HG02981 (cell line): ENCODE measurements around the gene HCRTR1.

Experiments
- ATAC-seq: cut with Tn5 transposase; IDR thresholded peaks from one replicate; pipeline ENCODE4 v1.9.1; 2021; ENCODE audit warnings: mild to moderate bottlenecking, moderate library complexity; ENCODE audit not compliant: unreplicated experiment

HCRTR1 gene

GRCh38 chr1:31625561-31626222, 8.2 kb downstream of the HCRTR1 start:
- ATAC-seq = no peak

GRCh38 chr1:31626223-31627207, 9.0 kb downstream of the HCRTR1 start:
- no peak for ATAC-seq

DNA sequence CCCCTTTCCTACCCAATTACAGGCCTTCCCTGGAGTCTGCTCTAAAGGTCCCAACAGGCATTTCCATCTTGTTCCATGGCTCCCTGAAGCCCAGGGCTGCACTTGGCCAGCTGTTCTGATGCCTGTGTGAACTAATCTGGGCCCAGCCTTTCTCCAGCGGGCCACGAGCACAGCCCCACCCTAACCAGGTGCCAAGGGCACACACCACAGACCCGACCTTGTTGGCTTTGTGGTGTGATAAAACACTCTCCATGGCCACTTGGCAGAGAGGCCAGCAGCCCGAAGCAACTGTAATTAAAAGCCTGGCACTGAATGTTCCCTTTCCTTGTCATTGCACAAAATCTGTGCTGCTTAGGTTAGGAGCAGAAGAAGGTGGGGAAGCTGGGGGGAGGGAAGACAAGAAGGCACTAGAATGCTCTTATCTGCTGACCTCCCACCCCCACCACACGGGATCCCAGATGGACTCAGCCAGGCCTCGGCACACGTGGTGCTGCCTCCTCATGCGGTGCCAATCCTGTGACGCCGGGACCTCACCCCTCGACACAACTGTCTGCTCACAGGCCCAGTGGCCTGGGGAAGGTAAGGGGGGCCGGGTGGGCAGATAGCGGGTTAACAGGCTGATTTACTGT, 9.9 kb downstream of the HCRTR1 start:
- no peak for ATAC-seq

- ATAC-seq = no peak
These were observed 10.6 kb downstream of the HCRTR1 start for GRCh38 chr1:31627930-31628559.

GRCh38 chr1:31628931-31629556, 11.6 kb downstream of the HCRTR1 start:
- ATAC-seq = no peak

- no peak for ATAC-seq
These were observed 15.2 kb downstream of the HCRTR1 start for GRCh38 chr1:31632649-31633048.

DNA sequence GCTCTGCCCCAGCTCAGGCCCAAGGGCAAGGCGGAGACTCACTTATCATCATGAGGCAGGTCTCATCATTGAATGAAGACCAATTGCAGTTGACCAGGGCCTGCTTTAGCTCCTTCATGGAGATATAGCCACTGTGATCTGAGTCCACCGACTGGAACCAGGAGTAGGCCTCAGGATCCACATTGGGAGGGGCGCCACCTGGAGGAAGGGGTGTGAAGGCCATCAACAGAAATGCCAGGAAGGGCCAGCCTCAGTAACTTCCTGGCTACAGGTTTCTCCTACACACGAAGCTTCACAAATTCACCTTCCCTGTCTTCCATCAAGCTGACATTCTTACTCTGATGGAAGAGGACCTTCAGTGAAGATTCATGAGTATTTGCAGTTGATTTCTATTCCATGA, 15.6 kb downstream of the HCRTR1 start:
- no peak for ATAC-seq

GRCh38 chr1:31637915-31638673, 20.6 kb downstream of the HCRTR1 start:
- ATAC-seq = no peak

DNA sequence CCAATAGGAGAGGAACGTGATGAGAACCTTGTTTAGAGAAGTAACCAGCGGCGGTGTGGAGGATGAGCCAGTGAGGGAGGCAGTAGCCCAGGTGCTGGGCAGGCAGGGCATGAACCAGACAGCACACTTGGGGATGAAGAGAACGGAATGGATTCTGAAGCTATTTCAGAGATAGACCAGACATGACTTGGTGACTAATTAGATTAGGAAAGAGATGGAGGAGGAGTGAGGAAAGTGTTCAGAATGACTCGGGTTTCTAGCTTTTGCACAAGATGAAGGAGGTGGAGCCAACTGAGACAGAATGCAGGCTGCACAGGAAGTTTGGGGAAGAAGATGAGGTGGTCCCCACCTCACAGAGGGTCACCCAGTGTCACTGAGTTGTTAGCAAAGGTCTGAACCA, 22.1 kb downstream of the HCRTR1 start:
- ATAC-seq = no peak

GRCh38 chr1:31640179-31640578, 22.7 kb downstream of the HCRTR1 start:
- ATAC-seq = no peak

DNA sequence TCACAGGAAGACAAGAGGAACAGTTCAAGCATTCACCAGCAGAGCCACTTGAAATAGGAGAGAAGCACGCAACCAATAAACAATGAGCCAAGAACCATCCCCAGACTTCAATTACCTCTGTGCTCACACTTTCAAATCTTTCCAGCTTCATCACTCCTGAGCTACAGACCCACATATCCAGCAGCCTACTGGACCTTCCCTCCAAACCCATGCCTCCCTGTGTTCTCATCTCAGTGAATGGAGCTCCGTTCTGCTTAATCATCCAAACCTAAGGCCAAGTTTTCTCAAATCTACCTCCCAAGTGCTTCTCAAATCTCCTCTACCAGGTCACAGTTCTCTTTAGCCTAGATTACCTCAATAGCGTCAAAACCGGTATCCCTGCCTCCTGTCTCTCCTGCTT, 23.5 kb downstream of the HCRTR1 start:
- no peak for ATAC-seq

- ATAC-seq = no peak
These were observed 24.9 kb downstream of the HCRTR1 start for GRCh38 chr1:31642366-31642765.

- no peak for ATAC-seq
These were observed 25.4 kb downstream of the HCRTR1 start for GRCh38 chr1:31642897-31643296.

DNA sequence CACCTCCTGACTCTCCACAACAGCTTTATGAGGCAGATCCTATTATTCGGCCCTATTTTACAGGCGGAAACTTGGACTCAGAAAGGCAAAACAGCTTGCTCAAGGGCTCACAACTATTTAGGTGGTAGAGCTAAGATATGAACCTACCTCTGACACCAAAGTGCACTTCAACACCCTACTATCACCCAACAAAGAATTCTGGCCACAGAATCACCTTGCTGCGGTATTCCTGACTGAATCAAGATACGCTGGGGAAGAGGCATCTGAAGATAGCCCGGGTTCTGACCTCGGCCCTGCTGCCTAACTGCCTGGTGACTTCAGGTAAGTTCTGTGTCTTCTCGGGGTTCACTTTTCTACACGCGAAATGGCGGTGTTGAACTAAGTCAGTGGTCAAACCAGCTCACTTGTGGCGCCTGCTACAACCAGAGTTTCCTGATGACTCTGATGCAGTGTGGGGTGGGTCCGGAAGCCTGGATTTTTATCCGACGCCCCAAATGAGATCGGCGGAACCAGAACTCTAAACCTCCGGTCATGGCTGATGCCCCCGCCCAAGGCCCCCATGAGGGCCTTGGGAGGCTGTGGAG, 26.6 kb downstream of the HCRTR1 start:
- no peak for ATAC-seq

- peak; percentile 91 for ATAC-seq
These were observed 27.2 kb downstream of the HCRTR1 start, which contains the start of gene PEF1 for GRCh38 chr1:31644560-31645273. TSS of gene PEF1 (minus strand) at chr1:31644876. CDS start at chr1:31644864, 12 bp downstream.

GRCh38 chr1:31645274-31645568, 27.7 kb downstream of the HCRTR1 start:
- no peak for ATAC-seq

DNA sequence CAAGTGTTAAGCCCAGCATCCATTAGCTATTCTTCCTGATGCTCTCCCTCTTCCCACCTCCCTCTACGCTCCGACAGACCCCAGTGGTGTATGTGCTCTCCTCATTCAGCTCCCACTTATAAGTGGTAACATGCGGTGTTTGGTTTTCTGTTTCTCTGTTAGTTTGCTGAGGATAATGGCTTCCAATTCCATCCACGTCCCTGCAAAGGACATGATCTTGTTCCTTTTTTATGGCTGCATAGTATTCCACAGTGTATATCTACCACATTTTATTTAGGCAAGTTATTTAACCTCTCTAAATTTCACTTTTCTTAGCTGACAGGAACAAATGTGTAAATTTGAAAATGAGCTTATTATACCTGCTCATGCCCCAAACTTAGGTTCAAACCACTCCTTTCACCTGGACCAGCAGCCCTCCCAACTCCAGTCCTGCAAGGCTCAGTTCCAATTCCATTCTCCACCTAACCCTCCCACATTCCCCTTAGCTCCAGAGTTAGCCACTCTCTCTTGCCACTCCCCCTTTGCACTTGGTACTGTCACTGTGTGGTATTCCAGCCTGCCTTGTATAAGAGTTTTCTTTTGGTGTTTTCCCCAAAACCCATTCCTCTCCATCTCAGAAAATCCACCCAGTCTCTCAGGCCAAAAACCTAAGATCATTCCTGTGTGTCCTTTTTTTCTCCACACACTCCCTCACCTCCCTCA, 28.9 kb downstream of the HCRTR1 start:
- no peak for ATAC-seq

DNA sequence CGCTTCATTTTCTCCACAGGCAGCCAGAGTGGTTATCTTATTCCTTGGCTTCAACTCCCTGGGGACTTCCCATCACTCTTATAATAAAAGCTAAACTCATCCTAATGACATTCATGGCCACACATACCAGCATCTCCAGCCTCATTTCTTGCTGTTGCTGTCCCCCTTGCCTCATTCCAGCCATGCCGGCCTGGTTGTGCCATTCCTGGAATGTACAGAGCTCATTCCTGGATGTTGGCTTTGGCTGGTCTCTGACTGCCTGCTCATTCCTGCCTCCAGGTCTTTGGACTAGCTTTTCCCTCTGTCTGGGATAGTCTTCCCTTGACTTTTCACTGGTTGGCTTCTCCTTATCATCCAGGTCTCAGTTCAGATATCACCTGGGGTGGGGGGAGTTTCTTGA, 29.6 kb downstream of the HCRTR1 start:
- ATAC-seq = no peak
